Epithelial cell of proximal tubule (primary cell): ENCODE measurements around the gene TLCD3A. TPM values are rescaled to one million over a fixed set of nuclear protein-coding genes. Genes with fewer than 3 reads are reported as not detected.
"Not testable (repeated sequence)": the region's sequence is repeated elsewhere in the genome, so short reads cannot be mapped to it uniquely, and the experiment has no call there.

Experiments
- DNase-seq: peaks from one replicate; pipeline ENCODE4 v3.0.0-alpha.2; 2011; ENCODE audit warnings: low read depth
- H3K4me3 ChIP-seq: 2 replicates; pipeline ENCODE4 v1.5.1; 2011; ENCODE audit warnings: low read depth, mild to moderate bottlenecking, low read length
- CTCF ChIP-seq: conservative IDR thresholded peaks from 2 replicates; pipeline ENCODE4 v1.5.1; 2012; ENCODE audit warnings: low read depth, mild to moderate bottlenecking, low read length
- total RNA-seq: library from RNA; depleted of rRNA; stranded (reverse); fragments of >200 nt; gene quantifications from 2 replicates; pipeline ENCODE4 v1.2.3, GENCODE V29; 2015

The TLCD3A gene
- total RNA-seq, 1 donor from 2014 or later, result 35.6 TPM

GRCh38 chr17:753418-753817, 21.0 kb downstream of the TLCD3A start:
- H3K4me3 ChIP-seq, result no peak overlapping the region
- DNase-seq, result no peak
- no peak for TF ChIP-seq CTCF

GRCh38 chr17:755319-755961, 23.0 kb downstream of the TLCD3A start:
- H3K4me3 ChIP-seq, DNase-seq: not testable (repeated sequence)

- not testable (repeated sequence) for H3K4me3 ChIP-seq, DNase-seq
Observed at GRCh38 chr17:756010-756567, 23.7 kb downstream of the TLCD3A start.

- DNase-seq, result no peak
- H3K4me3 ChIP-seq, result no peak overlapping the region
- TF ChIP-seq CTCF, result no peak
Observed at GRCh38 chr17:759964-760363, 27.6 kb downstream of the TLCD3A start.

GRCh38 chr17:760371-760770, 28.0 kb downstream of the TLCD3A start:
- TF ChIP-seq CTCF, result no peak
- no peak for DNase-seq
- H3K4me3 ChIP-seq, result no peak overlapping the region

- DNase-seq, result no peak
- H3K4me3 ChIP-seq, result no peak overlapping the region
- no peak for TF ChIP-seq CTCF
Observed at GRCh38 chr17:767076-767475, 34.7 kb downstream of the TLCD3A start.

- DNase-seq, result no peak
- no peak for TF ChIP-seq CTCF
- no peak overlapping the region for H3K4me3 ChIP-seq
Observed at GRCh38 chr17:773016-773415, 40.6 kb downstream of the TLCD3A start.
